ENCODE measurements around the gene OR6S1. TPM values are rescaled to one million over a fixed set of nuclear protein-coding genes. Genes with fewer than 3 reads are reported as not detected.

The OR6S1 gene
- polyA plus RNA-seq, 1 donor (not counting 4 experiments of a cell fraction or from before 2014, with no cell fraction given), result not detected

DNA sequence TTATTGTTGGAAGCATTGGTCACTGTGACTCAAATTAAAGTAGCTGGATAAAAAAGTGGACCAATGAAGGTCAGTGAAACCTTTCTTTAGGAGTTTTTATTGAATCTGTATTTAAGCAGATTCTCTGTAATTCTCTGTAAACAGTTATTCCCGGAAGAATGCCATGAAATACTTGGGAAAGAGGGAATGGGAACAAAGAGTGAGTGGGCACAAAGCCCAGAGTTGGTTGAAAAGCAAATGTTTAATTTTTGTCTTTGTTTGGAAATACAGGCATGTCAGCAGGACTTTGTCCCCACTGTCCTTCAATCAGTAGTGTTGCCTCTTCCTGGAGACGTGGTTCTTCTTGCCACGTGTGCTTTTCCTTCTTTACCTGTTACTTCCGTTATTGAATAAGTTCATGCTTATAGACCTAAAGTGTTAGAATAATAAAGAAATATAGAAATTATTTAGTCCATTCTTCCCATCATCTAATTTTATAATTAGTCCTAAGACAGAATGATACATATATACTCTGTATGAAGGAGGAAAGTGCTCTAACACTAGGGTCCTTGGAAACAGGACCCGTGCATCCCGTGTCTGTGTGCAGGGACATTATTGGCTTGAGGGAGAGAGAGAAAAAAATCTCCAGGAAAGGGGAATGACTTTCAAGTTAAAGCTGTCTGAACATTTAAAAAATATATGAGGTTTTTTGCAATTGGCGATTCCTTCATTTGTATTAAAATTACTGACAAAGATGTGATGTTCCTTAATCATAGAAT, 45.1 kb upstream of the OR6S1 start:
- no peak overlapping the region for H3K27ac ChIP-seq (ENCODE audit: control insufficient read depth, insufficient read depth, low read length)
- H3K4me1 ChIP-seq (ENCODE audit: control insufficient read depth, extremely low read depth, insufficient read depth, low read length), result peaks cover 9% of the 10 kb centered on the region

DNA sequence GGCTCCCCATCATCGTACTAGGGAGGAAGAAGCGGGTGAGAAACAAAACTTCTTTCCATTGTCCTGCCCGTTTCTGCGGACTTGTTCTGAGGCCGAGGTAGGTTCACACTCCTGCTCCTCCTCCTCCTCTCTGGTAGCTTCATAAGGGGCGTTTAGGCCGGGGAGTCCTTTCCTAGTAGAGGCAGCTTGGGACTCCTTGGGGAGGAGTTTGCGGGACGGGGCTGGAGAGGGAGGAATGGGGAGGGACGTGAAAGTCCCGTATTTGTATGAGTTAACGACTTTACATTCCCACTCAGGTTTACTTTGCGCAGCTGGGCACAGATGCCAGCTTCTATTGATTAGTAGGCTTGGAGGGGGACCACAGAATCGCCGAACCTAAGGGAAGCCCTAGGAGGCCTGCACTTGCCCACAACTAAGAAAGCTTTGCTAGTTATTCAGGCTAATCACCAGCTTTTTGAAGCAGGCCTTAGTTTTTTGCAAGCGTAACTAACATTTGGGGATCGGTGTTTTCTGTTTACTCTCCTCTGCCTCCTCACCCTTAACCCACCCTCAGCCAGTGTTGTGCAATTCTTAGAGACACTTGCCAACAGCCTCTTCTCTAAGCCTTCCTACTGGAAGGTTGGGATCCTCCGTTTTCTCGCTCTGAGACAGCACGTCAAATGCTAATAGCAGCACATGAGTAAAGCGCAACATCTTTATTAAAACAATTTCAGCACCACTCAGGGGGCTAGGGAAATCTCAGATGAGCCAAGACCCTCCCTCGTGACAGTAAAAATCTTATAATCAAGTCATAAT, 43.4 kb upstream of the OR6S1 start:
- no peaks in the 10 kb centered on the region for H4K20me1 ChIP-seq (ENCODE audit: control insufficient read depth, extremely low read depth, insufficient read depth, low read length)
- dilution Hi-C loops (cut with MboI; ENCODE audit: extremely low pct_ligation_motif_present, low sequenced_read_pairs), result no loop called here
- no peaks in the 10 kb centered on the region for H3K9me3 ChIP-seq (ENCODE audit: control insufficient read depth, low read depth, low read length)
- peak overlapping the region; percentile 68 to 87 (median 75) for H3K4me3 ChIP-seq (ENCODE audit: control insufficient read depth in 2 of 3, extremely low read depth in 1 of 3, insufficient read depth in 2 of 3, low read depth in 1 of 3, low read length in 3 of 3)
- FAIRE-seq (no peak), DNase-seq (ENCODE audit: low read depth, low spot score) (no peak)
- no peaks in the 10 kb centered on the region for H3K27me3 ChIP-seq (ENCODE audit: control insufficient read depth, extremely low read depth, insufficient read depth, low read length)
- H3K9me1 ChIP-seq (ENCODE audit: control insufficient read depth, extremely low read depth, insufficient read depth, low read length), result no peaks in the 10 kb centered on the region
- no peaks in the 10 kb centered on the region for H3K36me3 ChIP-seq (ENCODE audit: control insufficient read depth in 2 of 2, extremely low read depth in 1 of 2, insufficient read depth in 2 of 2, low read length in 2 of 2)
- peak overlapping the region; percentile 88 for H3K4me2 ChIP-seq (ENCODE audit: control insufficient read depth, extremely low read depth, insufficient read depth, low read depth, low read length)
- peaks cover 19% of the 10 kb centered on the region for H3K4me1 ChIP-seq (ENCODE audit: control insufficient read depth, extremely low read depth, insufficient read depth, low read length)
- no peaks in the 10 kb centered on the region for H3K79me2 ChIP-seq (ENCODE audit: control insufficient read depth, insufficient read depth, low read length)
- peak overlapping the region; percentile 90 for H3K9ac ChIP-seq (ENCODE audit: control insufficient read depth, extremely low read depth, insufficient read depth, low read length)
- peak overlapping the region; percentile 90 for H3K27ac ChIP-seq (ENCODE audit: control insufficient read depth, insufficient read depth, low read length)
- no peak for TF ChIP-seq EZH2 (IDR thresholded peaks at IDR 0.05; ENCODE audit: low read length)
- TF ChIP-seq, protein P1, sequence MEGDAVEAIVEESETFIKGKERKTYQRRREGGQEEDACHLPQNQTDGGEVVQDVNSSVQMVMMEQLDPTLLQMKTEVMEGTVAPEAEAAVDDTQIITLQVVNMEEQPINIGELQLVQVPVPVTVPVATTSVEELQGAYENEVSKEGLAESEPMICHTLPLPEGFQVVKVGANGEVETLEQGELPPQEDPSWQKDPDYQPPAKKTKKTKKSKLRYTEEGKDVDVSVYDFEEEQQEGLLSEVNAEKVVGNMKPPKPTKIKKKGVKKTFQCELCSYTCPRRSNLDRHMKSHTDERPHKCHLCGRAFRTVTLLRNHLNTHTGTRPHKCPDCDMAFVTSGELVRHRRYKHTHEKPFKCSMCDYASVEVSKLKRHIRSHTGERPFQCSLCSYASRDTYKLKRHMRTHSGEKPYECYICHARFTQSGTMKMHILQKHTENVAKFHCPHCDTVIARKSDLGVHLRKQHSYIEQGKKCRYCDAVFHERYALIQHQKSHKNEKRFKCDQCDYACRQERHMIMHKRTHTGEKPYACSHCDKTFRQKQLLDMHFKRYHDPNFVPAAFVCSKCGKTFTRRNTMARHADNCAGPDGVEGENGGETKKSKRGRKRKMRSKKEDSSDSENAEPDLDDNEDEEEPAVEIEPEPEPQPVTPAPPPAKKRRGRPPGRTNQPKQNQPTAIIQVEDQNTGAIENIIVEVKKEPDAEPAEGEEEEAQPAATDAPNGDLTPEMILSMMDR (optimal IDR thresholded peaks at IDR 0.05 in 1 of 3, IDR thresholded peaks at IDR 0.05 in 1 of 3, conservative IDR thresholded peaks at IDR 0.05 in 1 of 3; ENCODE audit: extremely low read depth in 1 of 3, insufficient read depth in 2 of 3, low read length in 3 of 3), result no peak
- peak overlapping the region; percentile 93 for H2AFZ ChIP-seq (ENCODE audit: control insufficient read depth, low read length)

More for the DNA sequence above, 45.1 kb upstream of the OR6S1 start:
- FAIRE-seq (no peak), DNase-seq (ENCODE audit: low read depth, low spot score) (no peak)
- Histone ChIP-seq H3K4me2 (ENCODE audit: control insufficient read depth, extremely low read depth, insufficient read depth, low read depth, low read length) (no peak overlapping the region), H4K20me1 (ENCODE audit: control insufficient read depth, extremely low read depth, insufficient read depth, low read length) (no peaks in the 10 kb centered on the region), H3K27me3 (ENCODE audit: control insufficient read depth, extremely low read depth, insufficient read depth, low read length) (no peaks in the 10 kb centered on the region), H3K9ac (ENCODE audit: control insufficient read depth, extremely low read depth, insufficient read depth, low read length) (no peak overlapping the region), H3K36me3 (ENCODE audit: control insufficient read depth in 2 of 2, extremely low read depth in 1 of 2, insufficient read depth in 2 of 2, low read length in 2 of 2) (no peaks in the 10 kb centered on the region), H3K79me2 (ENCODE audit: control insufficient read depth, insufficient read depth, low read length) (no peaks in the 10 kb centered on the region), H2AFZ (ENCODE audit: control insufficient read depth, low read length) (no peak overlapping the region), H3K9me3 (ENCODE audit: control insufficient read depth, low read depth, low read length) (no peaks in the 10 kb centered on the region), H3K9me1 (ENCODE audit: control insufficient read depth, extremely low read depth, insufficient read depth, low read length) (no peaks in the 10 kb centered on the region), H3K4me3 (ENCODE audit: control insufficient read depth in 2 of 3, extremely low read depth in 1 of 3, insufficient read depth in 2 of 3, low read depth in 1 of 3, low read length in 3 of 3) (no peak overlapping the region)
- TF ChIP-seq, protein P1 (optimal IDR thresholded peaks at IDR 0.05 in 1 of 3, IDR thresholded peaks at IDR 0.05 in 1 of 3, conservative IDR thresholded peaks at IDR 0.05 in 1 of 3; ENCODE audit: extremely low read depth in 1 of 3, insufficient read depth in 2 of 3, low read length in 3 of 3), result no peak
- no peak for TF ChIP-seq EZH2 (IDR thresholded peaks at IDR 0.05; ENCODE audit: low read length)
- dilution Hi-C loops (cut with MboI; ENCODE audit: extremely low pct_ligation_motif_present, low sequenced_read_pairs), result no loop called here

Measured in keratinocyte (primary cell).